Hippocampal formation (tissue), 2 donors: ENCODE results near the gene ROBO1.
"Not testable (repeated sequence)": the region's sequence is repeated elsewhere in the genome, so short reads cannot be mapped to it uniquely, and the experiment has no call there.

Source experiments
- DNase-seq, 2 donors: peaks; one replicate each; lab custom pipeline; 2025; lab: John Stamatoyannopoulos, UW

ROBO1 gene

DNA sequence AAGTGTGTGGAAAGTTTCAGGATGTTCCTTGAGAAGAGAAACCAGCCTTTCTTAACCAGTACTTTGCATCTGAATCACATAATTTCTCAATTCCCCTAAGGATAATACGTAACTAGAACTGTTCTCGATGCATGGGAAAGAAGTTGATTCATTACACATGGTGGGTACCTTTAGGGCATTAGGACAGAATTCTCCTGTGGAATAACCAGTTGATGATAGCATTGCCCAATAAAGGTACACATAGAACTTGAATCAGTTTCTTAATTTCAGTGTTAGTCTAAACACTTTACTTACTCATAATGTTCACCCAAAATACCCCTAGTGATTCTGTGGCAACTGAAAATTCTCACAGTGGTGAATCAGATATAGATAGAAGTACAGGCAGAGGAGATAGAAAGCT lies 1030.9 kb downstream of the ROBO1 start:
- no peak for DNase-seq

DNA sequence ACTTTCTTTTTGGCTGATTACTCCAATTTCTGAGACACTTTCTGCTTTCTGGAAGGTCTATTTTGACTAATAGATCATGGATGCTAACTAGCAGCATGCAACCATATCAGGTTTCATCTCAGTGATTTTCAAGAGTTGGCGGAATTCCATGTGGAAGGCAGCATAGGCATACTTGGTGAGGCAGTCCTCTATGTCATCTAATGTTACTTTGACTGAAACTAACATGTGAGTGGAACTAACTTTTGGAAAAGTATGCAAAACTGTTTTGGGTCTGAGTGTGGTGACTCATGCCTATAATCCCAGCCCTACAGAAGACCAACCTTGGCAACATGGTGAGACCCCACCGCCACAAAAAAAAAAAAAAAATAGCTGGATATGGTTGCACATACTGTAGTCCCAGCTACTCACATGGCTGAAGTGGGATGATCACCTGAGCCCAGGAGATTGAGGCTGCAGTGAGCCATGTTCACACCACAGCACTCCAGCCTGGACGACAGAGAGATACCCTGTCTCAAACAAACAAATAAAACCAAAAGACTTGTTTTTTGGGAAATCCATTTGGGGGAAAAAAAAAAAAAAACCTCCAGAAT lies 1033.7 kb downstream of the ROBO1 start:
- DNase-seq: no peak

DNA sequence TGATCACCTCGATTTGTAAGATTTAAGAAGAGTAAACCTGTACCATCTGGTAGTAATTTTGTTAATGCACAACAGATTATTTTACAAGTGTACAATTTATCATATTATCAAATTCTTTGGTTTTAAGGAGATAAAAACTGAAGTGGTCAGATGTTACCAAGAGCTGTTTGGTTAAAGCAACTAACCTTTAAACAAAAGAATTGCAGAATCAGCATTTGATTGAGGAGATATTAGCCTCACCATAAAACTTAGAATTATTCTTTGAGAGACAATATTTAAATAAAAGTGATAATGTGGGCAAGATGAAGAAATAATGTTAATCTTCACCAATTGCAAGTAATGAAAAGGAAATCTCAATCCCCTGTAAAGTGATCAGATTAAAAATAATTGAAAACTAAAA lies 1034.9 kb downstream of the ROBO1 start:
- DNase-seq: no peak

DNA sequence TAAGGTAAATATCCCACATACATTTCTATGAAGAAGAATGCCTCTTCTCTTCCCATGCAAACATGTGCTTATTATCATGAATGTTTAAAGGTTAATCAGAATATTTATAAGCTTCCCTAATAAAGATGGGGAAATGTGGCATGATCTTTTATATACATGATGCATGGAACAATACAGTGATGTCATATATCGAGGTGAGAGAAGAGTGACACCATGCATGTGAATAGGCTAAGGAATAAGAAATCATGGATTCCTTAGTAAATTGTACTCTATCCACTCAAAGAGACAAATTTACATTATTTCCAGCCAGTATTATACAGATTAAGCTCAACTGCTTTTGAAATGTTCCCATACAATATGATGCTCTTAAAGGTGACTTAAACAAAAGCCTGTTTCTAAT lies 1035.3 kb downstream of the ROBO1 start:
- DNase-seq: no peak

DNA sequence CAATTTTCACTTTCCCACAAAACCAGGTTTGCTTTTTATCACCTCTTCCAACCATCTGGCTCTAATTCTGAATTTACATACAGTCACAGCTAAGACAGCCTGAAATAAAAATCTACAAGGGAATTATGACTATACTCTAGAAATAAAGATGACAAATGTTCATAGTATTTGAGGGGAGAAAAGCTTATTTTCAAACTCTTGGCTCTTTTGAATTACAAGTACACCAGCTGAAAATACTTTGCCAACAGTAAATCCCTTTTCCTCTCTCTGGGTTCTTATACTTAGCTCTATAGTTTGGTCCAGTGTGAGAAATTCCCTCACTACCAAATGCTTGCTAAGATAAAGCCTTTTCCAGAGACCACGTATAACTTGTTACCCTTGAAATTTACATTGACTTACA lies 1037.9 kb downstream of the ROBO1 start:
- DNase-seq: peak in 1 of 2 donors; percentile 48

DNA sequence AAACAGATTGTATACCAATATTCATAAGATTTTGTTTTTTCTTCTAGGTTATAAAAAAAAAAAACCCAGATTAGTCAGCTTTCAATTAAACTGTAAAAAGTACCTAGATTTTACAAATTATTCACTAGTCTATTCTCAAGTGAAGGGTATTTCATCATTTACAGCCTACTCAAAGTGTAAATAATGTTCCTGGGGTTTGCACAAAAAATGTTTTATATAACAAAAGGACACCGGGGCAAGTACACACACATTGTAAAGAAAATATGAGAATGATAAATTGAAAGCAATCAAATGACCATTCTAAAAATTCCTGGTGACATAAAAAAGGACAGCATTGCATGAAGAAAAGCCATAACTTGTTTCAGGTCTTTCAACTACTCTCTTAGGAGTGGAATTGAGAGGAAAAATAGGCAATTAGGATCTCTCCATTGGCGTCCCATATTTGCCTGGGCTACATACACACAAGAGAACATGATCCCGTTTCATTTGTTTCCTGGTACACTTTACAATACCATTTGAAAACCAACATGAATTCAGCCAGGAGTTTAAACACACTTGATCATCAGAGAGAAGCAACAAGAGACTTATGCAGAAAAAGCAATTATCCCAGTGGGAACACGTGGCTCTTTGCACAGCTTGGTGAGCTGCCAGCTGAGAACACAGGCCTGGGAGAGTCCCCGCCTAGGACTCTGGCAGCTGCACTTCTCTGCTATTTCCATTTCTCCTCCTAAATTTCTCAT lies 1039.2 kb downstream of the ROBO1 start:
- peak; percentile 77 to 81 for DNase-seq

DNA sequence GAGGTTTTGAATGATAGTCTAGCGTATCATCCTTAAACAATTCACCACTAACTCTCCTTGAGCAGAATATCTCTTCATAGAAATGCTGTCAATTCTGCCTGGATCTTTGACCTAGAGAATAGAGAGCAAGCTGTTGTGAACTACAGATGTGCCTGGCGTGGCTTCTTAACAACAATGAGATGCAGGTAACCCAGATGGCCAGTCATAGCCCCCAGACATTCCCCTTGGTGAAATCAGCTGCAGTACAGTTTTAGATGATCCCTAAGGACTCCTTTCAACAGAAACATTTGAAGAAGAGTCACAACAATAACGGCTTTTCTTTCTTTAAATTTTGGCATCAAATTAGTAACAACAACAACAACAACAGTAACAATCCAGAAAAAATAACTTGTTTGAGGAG lies 1041.3 kb downstream of the ROBO1 start:
- DNase-seq: no peak

DNA sequence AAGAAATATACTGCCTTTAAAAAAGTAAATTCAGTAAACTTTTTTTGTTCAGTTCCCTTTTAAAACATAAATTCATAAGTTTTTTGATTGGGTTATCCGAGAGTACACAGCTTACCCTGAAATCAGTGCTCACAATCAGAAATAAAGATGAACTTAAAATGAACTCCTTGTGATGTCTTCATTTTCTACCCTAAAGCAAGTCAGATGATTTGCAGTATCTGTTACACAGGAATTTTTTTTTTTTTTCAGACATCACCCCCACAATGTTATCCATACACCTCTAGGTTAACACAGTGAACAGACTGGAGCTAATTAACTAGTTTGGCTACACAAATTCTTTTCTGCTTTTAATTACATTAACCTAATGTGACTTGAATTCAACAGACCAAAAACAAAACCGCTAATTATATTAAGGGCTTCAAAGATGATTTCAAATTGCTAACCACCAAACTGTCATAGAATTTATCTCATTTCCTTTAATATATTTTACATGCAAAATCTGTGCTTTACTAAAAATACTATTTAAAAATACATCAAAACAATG lies 1042.0 kb downstream of the ROBO1 start:
- DNase-seq: no peak

DNA sequence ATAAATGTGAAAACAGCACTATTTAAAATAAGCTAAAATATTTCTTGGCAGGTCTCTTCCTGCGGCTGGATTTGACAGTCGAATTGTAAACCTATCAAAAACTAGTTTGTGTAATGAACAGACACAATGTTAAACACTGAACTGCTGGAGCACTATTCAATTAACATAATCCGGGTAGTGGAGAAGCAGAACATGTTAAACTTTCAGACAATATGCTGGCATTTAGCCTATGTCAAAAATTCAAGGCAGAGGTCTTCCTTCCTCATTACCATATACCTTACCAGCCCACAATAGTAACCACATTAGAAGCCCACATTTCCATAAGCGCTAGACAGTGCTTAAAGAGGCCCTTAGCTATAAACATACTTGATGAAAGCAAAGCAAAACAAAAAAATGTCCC lies 1042.9 kb downstream of the ROBO1 start:
- DNase-seq: peak in 1 of 2 donors; percentile 13

DNA sequence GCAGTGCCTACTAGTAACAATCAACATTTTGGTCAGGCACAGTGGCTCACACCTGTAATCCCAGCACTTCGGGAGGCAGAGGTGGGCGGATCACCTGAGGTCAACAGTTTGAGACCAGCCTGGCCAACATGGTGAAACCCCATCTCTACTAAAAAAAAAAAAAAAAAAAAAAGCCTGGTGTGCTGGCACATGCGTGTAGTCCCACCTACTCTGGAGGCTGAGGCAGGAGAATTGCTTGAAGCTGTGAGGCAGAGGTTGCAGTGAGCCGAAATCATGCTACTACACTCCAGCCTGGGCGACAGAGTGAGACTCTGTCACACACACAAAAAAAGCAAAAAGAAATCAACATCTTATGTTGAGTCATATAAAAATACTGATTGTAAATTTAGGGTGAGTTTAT lies 1043.4 kb downstream of the ROBO1 start:
- not testable (repeated sequence) for DNase-seq

DNA sequence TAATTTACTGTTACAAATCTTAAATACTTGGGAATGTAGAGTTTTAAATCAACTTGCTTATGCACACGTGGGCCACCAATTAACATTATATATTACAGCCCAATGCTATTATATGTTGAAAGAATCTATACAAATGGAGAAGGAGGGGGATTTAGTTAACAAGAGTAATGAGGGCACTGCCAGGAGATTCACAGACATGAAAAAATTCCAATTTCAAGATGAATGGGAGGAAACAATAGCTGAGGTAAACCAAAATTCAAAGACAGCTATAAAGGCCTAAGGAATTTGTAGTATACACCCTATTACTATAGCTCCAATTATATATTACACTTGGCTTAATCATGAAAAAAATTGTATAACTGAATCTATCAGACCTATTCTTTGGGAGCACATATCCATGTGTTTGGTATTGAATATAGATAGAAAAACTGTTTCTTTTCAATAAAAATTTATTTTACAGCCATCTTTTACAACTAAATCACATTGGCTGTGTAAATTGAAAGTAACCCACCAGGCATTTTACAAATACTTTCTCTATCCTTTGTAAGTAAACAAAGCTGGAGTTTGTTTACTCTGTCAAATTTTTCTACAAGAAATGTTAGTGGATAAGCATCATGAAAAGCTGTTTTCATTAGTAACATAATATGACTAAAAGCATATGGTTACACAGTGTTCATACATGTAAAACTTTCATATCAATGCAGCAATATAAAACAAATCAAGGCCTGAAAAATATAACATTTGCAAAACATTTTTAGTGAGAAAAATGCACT lies 1045.8 kb downstream of the ROBO1 start:
- DNase-seq: no peak

DNA sequence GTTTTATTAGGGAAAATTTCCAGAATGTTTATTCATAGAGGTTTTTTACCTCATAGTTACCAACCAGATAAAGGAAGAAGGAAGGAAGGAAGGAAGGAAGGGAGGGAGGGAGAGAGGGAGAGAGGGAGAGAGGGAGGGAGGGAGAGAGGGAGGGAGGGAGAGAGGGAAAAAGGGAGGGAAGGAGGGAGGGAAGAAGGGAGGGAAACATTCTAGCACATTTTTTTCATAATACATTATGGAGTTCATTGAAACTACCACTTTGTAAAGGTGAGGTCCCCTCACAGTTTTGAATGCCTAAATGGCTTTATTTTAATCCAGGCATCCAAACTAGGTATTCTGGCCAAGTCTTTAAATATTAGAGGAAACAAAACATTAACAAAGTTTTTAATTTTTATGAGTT lies 1049.1 kb downstream of the ROBO1 start:
- DNase-seq: no peak

DNA sequence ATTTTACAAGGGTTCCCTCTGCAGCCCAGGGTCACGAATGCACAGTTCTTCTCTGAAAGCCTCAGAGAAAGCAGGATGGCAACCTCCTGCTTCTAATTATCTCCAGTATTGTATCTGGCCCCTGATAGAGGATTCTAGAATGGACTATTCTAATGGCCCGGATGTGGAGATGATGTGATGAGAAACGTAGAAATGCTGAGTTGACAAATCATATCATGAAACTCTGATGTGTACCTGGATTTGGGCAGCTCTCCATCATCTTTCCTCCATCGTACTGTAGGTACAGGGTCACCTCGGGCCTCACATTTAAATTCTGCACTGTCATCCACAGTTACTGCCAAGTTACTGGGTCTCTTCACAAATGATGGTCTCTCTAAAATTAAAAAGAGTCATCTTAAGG lies 1050.8 kb downstream of the ROBO1 start:
- DNase-seq: no peak

DNA sequence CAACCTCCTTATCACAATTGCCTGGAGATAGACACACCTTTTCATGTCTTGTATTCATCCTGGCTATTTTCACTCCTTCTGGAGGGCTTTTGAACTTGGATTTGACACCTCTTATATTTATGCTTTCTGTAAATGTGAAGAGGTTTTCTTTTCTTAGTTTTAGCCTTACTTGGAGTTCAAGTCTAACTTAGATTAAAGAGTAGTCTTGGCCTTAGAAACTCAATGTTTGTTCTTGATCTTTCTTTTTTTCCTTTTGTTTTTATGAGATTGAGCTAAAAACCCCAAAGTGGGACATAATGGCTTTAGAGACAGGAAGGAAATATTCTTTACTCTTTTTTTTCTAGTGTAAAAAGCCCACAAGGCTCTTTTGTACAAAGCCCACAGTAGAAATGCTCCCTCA lies 1054.9 kb downstream of the ROBO1 start:
- no peak for DNase-seq

DNA sequence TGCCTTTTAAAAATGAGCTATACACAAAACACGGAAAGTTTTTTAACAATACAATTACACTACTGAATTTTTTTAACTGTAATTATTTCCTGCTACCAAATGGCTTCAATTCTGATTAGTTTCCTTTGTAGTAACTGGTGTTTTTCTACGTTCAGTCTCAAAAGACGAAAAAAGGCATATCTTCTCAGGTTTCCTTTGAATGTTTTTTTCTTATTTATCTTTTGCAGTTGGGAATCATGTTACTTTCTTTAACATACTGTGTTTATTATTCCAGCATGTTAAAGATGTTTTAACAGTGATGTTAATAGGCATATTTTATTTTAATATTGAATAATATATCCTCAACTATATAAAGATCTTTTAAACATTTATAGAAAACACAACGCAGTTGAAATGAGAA lies 1055.5 kb downstream of the ROBO1 start:
- DNase-seq: no peak

DNA sequence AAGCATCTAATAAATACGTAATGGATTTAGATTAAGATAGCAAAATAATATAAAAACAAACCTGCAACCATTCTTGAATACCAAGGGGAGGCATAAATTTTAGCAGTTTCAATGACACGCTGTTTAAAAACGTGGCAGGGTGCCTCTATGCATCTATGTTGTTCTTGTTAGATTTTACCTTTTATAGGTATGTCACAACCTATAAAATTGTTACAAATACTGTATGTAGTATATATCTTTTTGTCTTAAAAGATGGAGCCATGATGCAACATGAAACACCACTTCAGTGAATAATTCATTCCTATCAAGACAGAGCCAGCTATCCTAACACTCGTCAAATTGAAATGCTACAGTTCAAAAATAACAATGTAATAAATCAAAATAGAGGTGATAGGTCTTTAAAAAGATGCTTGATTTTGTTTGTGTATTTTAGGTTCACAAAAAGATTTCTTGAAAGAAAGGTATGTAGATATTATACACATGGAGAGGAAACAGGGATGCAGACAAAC lies 1059.2 kb downstream of the ROBO1 start:
- DNase-seq: no peak

DNA sequence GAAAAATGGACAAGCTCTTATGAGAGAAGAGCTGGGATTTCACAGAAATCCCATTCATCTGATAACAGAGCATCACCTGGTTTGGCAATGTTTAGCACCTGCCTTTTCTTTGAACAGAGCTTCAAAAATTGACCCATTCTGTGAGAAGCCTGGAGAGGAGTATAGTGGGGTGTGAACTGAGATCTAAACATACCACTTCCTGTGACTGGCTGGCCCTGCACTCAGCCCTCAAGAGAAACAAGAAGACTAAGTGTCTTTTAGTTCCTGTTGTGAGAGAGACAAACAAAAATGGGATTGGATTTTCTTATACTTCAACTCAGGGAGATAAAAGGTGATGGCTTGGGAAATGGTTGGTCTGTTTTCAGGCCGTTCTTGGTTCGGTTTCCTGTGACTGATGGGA lies 1060.2 kb downstream of the ROBO1 start:
- DNase-seq: no peak

DNA sequence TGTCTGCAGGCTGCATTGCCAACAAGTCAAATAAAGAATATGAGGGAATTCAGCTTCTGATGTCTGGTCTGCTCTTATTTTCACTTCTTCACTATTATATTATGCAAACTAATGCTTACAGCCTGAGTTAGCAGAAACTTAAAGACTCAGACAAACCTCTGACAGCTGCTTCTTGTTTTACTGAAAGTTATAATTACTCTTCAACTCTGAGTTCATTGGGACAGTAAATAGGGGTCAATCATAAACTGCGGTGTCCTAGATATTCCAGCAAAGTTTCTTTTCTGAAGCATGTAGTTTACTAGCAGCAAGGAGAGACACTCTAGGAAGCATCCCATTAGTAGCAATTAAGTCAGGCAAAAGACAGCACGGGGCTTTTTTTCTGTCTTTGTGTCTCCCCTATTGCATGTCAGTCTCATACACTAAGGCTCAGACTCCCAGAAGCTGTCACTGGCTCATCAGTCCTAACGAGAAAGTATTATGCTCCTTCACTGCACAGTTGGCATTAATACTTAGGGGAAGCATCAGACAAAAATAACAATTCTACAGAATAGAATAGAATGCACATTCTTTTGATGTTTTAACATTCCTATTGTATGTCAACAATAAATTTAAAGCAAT lies 1060.8 kb downstream of the ROBO1 start:
- no peak for DNase-seq

DNA sequence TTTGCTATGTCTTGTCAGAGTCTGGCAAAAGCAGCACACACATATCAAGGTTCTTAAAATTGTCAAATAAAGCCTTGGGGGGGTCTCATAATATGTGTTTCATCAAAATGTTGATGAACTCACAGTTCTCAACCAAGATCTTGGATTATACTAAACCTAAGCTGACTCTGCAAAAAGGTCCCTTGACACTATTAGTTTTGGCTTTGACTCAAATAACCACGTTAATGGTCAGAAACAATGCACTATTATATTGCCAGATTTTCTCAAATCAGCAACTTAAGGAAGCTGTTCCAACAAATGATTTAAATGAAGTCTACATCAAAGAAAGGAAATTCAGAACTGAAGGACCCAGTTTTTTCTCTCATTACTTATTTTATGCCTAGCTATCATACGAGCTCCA lies 1063.9 kb downstream of the ROBO1 start:
- no peak for DNase-seq

DNA sequence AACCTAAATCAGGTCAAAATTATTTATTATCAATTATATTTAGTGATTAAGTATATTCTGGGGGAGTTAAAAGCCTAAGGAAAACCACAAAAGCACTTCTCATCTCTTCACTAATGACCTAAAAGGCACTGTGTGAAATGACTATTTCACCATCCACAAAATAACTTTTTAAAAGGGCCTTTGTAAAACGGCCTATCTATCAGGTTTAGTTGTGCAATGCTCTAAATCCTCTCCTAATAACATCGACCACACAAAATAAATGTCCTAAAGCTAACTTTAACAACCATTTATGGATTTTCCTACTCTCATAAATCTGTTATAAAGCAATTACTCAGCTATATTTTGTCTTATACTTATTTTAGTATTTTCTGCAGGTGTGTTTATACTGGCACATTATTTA lies 1066.3 kb downstream of the ROBO1 start:
- no peak for DNase-seq

DNA sequence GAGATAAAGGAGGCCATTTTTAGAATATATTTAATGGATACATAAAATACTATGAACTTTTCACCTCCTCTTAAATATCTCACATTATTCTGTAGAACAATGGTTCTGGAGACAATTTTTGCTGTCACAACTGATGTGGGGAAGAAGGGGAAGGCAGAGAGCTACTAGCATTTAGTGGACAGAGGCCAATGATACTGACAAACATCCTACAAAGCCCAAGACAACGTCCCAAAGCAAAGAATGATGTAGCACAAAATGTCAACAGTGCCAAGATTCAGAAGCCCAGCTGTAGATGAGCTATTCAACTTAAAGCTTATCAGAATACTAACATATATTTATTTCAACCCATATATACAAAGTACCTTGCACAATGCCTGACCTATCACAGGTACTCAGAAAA lies 1069.4 kb downstream of the ROBO1 start:
- no peak for DNase-seq

DNA sequence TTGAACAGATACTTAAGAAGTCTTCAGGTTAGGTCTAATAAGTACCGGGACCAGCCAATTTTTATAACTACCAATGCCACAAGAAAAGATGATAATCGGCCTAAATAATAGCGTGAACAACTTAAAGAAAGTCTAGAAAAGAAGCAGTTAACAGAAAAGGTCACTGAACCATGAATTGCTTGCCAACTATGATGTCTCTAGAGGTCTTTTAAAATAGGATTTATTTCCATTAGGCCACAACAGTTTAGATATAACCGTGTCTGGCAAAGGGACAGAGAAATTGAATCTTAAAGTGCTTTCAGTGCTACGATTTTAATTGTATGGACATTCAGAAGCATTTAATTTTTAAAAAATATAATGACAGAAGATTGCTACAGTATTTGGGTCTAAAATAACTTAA lies 1070.4 kb downstream of the ROBO1 start:
- no peak for DNase-seq
